Transverse colon (tissue), 4 donors: ENCODE data around the gene ANO3. TPM values are rescaled to one million over a fixed set of nuclear protein-coding genes. Genes with fewer than 3 reads are reported as not detected.
"Not testable (repeated sequence)": the region's sequence is repeated elsewhere in the genome, so short reads cannot be mapped to it uniquely, and the experiment has no call there.

ENCODE experiments used
- DNase-seq: peaks from one replicate; pipeline ENCODE4 v3.0.0-alpha.2; 2019
- H3K27ac ChIP-seq, 4 donors: fragments of 200-600 bp; sonication (generic); 2 replicates each; pipeline ENCODE4 v1.5.1; 2016 to 2018; ENCODE audit warnings: inconsistent platforms in 4 of 4
- H3K27me3 ChIP-seq: fragments of 200-600 bp; sonication (generic); 2 replicates; pipeline ENCODE4 v1.5.1; 2017; ENCODE audit warnings: inconsistent platforms
- H3K36me3 ChIP-seq, 4 donors: fragments of 200-600 bp; sonication (generic); 2 replicates each; pipeline ENCODE4 v1.5.1; 2017 to 2019; ENCODE audit warnings: inconsistent platforms in 4 of 4
- H3K4me1 ChIP-seq, 4 donors: fragments of 200-600 bp; sonication (generic); 2 replicates each; pipeline ENCODE4 v1.5.1; 2017 to 2020; ENCODE audit warnings: inconsistent platforms in 4 of 4
- H3K4me3 ChIP-seq, 4 donors: fragments of 200-600 bp; sonication (generic); 1 replicate in 1 of 4; 2 replicates in 3 of 4; pipeline versions ENCODE4 v1.5.1 to v1.6.1; 2017 to 2019; ENCODE audit warnings: inconsistent platforms in 4 of 4
- H3K9me3 ChIP-seq, 2 donors: fragments of 200-600 bp; sonication (generic); 2 replicates each; pipeline ENCODE4 v1.5.1; 2017 to 2019; ENCODE audit warnings: inconsistent platforms in 2 of 2
- EP300 ChIP-seq: sonication (generic); formaldehyde crosslinking; IDR thresholded peaks from one replicate; pipeline ENCODE4 v1.6.1; 2017; ENCODE audit warnings: antibody characterized with exemption, low read depth
- POLR2AphosphoS5 ChIP-seq, 3 donors: sonication (generic); formaldehyde crosslinking; IDR thresholded peaks; one replicate each; pipeline ENCODE4 v1.6.1; 2016; ENCODE audit warnings: antibody characterized with exemption in 3 of 3
- WGBS, 2 donors: methylation state at CpG; one replicate each; pipeline ENCODE4 v1.1.5; 2018; ENCODE audit warnings: low coverage in 1 of 2; 5-methylcytosine and 5-hydroxymethylcytosine counted together
- in situ Hi-C, 4 donors: fragments of 200-750 bp; cut with MboI; loops; one replicate each; pipeline versions ENCODE4 v1.15.0 to v1.15.1; 2017; ENCODE audit warnings: low sequenced_read_pairs in 3 of 4, low pct_ligation_motif_present in 1 of 4, low pct_unique_long_range_greater_than_20kb in 1 of 4
- intact Hi-C: fragments of 100-400 bp; cut with DNase I; formaldehyde crosslinking; loops from one replicate; pipeline ENCODE4 v1.15.1; 2023; ENCODE audit warnings: low total_unique reads
- total RNA-seq, 4 donors: library from RNA; depleted of rRNA; stranded (reverse); fragments of >200 nt; gene quantifications; one replicate each; pipeline ENCODE4 v1.1.0, GENCODE V29; 2016
- TF ChIP-seq, protein P1 (sequence below), 5 experiments: fragments of 200-600 bp in 3 of 5; fragments of 450-650 bp in 2 of 5; sonication (generic) in 3 of 5; IDR thresholded peaks; 1 replicate in 2 of 5; 2 replicates in 3 of 5; pipeline ENCODE4 v1.5.1; 2016 to 2017; ENCODE audit warnings: antibody characterized with exemption in 5 of 5, inconsistent platforms in 3 of 5, mild to moderate bottlenecking in 2 of 5, moderate library complexity in 1 of 5

ANO3 gene
- total RNA-seq, 4 donors from 2014 or later, result 0.16 to 0.55 TPM; not detected in 2

DNA sequence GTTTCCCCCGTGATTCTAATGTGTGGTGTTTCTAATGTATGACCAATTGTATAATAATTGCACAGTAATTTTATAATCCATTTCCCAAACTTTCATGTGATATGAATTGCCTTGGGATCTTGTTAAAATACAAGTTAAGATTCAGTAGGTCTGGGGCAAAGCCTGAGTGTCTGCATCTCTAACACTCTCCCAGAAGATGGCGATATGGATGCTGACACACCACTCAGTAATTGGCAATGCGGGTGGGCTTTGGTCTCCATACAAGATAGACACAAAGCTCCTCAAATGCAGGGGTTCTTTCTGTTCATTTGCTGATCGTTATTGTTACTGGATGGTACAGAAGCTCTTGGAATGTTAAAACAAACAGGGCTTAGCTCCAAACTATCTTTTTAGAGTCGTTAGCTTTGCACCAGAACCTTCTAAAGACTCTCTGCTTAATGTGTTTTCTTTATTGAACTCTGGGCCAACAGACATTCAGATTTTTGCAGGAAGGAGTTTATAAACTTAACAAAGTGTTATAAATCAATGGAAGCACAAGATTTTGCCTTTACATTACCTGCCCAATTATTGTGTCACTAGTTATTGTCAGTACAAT is 45.4 kb upstream of the ANO3 start:
- no peak overlapping the region for H3K27ac ChIP-seq
- DNase-seq, result no peak
- H3K4me1 ChIP-seq, result peaks cover 0 to 7% (median 3%) of the 10 kb centered on the region in 4 donors
- no peak for TF ChIP-seq EP300
- TF ChIP-seq, protein P1, sequence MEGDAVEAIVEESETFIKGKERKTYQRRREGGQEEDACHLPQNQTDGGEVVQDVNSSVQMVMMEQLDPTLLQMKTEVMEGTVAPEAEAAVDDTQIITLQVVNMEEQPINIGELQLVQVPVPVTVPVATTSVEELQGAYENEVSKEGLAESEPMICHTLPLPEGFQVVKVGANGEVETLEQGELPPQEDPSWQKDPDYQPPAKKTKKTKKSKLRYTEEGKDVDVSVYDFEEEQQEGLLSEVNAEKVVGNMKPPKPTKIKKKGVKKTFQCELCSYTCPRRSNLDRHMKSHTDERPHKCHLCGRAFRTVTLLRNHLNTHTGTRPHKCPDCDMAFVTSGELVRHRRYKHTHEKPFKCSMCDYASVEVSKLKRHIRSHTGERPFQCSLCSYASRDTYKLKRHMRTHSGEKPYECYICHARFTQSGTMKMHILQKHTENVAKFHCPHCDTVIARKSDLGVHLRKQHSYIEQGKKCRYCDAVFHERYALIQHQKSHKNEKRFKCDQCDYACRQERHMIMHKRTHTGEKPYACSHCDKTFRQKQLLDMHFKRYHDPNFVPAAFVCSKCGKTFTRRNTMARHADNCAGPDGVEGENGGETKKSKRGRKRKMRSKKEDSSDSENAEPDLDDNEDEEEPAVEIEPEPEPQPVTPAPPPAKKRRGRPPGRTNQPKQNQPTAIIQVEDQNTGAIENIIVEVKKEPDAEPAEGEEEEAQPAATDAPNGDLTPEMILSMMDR (IDR thresholded peaks at IDR 0.05), result no peak
- no peaks in the 10 kb centered on the region for H3K9me3 ChIP-seq
- H3K4me3 ChIP-seq, result no peak overlapping the region
- intact Hi-C loops, result no loop called here
- no peaks in the 10 kb centered on the region for H3K36me3 ChIP-seq
- in situ Hi-C loops, result loop anchor here in 3 of 4 donors (25.0 kb wide), 4 partner anchors 351 to 1201 kb away; no protein-coding TSS in a partner anchor
- no peaks in the 10 kb centered on the region for H3K27me3 ChIP-seq
- 24 to 27% methylated on average over 5 of the region's 5 CpGs for WGBS, 2 donors

DNA sequence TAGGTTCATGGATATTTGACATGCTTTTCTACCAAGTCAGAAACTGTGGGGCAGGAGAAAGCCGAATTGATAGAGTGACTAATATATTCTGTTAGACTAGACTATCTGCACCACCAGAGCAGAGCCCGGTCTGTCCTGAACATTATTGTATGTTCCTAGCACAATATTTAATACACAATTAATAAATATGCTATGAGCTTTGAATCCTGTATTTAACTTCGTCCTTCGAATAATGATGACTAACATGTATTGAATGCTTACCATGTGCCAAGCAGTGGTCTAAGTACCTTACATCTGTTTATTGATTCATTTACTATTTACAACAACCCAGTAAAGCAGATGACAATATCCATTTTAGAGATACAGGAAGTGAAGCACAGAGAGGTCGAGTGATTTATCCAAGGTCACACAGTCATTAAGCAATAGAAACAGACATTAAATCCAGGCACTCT is 44.8 kb upstream of the ANO3 start:
- in situ Hi-C loops (loop anchor here in 3 of 4 donors (25.0 kb wide), 4 partner anchors 350 to 1200 kb away; no protein-coding TSS in a partner anchor), intact Hi-C loops (no loop called here)
- WGBS, 2 donors, result 65 to 74% methylated on average over 5 of the region's 5 CpGs
- H3K9me3 ChIP-seq, result no peaks in the 10 kb centered on the region
- H3K27me3 ChIP-seq, result no peaks in the 10 kb centered on the region
- no peak for DNase-seq
- TF ChIP-seq, protein P1 (IDR thresholded peaks at IDR 0.05), result no peak
- TF ChIP-seq POLR2AphosphoS5 (IDR thresholded peaks at IDR 0.05) (no peak), EP300 (no peak)
- H3K27ac ChIP-seq, result no peak overlapping the region
- peaks cover 0 to 7% (median 3%) of the 10 kb centered on the region in 4 donors for H3K4me1 ChIP-seq
- H3K4me3 ChIP-seq, result no peak overlapping the region
- no peaks in the 10 kb centered on the region for H3K36me3 ChIP-seq

DNA sequence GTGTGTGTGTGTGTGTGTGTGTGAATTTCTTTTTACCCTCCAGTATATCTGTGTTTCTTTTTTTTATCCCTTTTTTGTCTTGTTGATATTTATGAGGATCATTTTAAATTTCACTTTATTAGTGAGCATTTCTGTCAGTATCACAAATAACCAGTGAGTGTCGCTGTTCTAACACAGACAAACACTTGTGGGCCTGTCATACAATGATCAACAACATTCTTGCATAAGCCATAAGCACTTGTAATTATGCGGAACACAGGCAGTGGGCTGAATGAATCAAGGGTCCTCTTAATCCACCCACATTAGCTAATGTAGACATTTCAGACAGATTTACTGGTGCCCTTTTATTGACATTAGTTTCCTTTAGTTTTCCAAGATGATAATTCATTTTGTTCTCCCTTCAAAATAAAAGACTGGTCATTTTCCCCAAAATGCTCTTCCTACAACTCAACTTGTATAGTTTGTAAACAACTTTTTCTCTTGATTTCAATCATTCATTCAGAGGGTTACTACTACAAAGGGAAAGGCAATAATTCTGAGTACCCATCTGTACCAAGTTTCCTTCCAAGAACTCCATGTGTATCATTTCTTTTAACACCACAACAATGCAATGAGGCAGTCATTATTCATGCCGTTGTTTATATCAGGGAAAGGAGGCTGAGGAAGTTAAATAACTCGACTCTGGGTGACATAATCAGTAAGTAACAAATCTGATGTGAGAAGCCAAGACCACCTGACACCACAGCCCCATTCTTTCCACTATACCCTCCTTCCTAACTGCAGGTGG is 34.5 kb upstream of the ANO3 start:
- Histone ChIP-seq H3K27ac (no peak overlapping the region), H3K4me3 (no peak overlapping the region), H3K36me3 (no peaks in the 10 kb centered on the region), H3K4me1 (no peaks in the 10 kb centered on the region), H3K27me3 (no peaks in the 10 kb centered on the region), H3K9me3 (no peaks in the 10 kb centered on the region)
- in situ Hi-C loops (loop anchor here in 3 of 4 donors (10.0 to 25.0 kb wide), 5 partner anchors 340 to 1190 kb away; no protein-coding TSS in a partner anchor), intact Hi-C loops (no loop called here)
- no peak for TF ChIP-seq POLR2AphosphoS5 (IDR thresholded peaks at IDR 0.05)
- TF ChIP-seq, protein P1 (IDR thresholded peaks at IDR 0.05), result peak; percentile 45 to 65 (median 50)
- WGBS, 2 donors, result 20 to 27% methylated on average over 3 to 4 of the region's 4 CpGs
- no peak for DNase-seq

DNA sequence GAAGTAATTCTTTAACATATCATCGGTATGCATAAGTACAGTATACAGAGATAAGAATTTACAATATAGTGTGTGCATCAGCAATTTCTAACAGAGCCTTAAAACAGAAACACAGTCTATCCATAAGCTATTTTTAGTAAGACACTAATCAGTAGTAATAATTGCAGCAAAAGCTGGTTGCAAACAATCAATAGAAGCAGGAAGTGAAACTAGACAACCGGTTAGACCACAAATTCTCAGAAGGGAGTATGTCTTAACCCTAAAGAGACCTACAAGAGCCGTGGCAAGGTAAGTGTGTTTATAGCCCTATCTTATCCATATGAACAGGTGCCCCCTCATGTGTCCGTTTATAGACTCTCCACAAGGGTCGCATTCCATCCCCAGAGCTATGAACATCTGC is 15.6 kb upstream of the ANO3 start:
- 29 to 47% methylated on average over 5 of the region's 5 CpGs for WGBS, 2 donors
- H3K4me3 ChIP-seq, DNase-seq, H3K9me3 ChIP-seq, H3K4me1 ChIP-seq, H3K36me3 ChIP-seq, H3K27me3 ChIP-seq, H3K27ac ChIP-seq, intact Hi-C loops: not testable (repeated sequence)
- in situ Hi-C loops, result loop anchor here in 1 of 4 donors (25.0 kb wide), 2 partner anchors 346 to 846 kb away; no protein-coding TSS in a partner anchor
